ENCODE data around the gene ARRDC3. TPM values are rescaled to one million over a fixed set of nuclear protein-coding genes. Genes with fewer than 3 reads are reported as not detected.

Gene ARRDC3
- total and polyA plus RNA-seq, 10 of the 15 experiments (the other 5 are each of a cell fraction or from before 2014, with no cell fraction given): 2.3 to 14.0 (median 8.6) TPM

GRCh38 chr5:91419571-91420537 is 36.7 kb upstream of the ARRDC3 start (continued):
- TF ChIP-seq REST (IDR thresholded peaks at IDR 0.05; ENCODE audit: low read depth, low read length) (no peak), RAD21 (IDR thresholded peaks at IDR 0.05; ENCODE audit: insufficient read depth, low read depth, low read length) (peak; percentile 76), TCF12 (IDR thresholded peaks at IDR 0.05; ENCODE audit: low read depth, low read length) (no peak), TAF1 (IDR thresholded peaks at IDR 0.05; ENCODE audit: borderline replicate concordance, low read depth, low read length) (no peak), EGR1 (IDR thresholded peaks at IDR 0.05; ENCODE audit: borderline replicate concordance in 1 of 2, low read depth in 2 of 2, low read length in 2 of 2) (no peak), RCOR1 (conservative IDR thresholded peaks at IDR 0.05; ENCODE audit: low read depth, low read length) (no peak), STAT1 (conservative IDR thresholded peaks at IDR 0.05) (no peak), NFIC (IDR thresholded peaks at IDR 0.05; ENCODE audit: low read depth, low read length) (no peak), IRF4 (IDR thresholded peaks at IDR 0.05; ENCODE audit: low read depth, low read length) (no peak), USF1 (IDR thresholded peaks at IDR 0.05; ENCODE audit: borderline replicate concordance, extremely low read length, insufficient read depth, low read depth, low read length) (no peak), ZNF622 (IDR thresholded peaks at IDR 0.05) (no peak), USF2 (IDR thresholded peaks at IDR 0.05; ENCODE audit: borderline replicate concordance, low read depth, low read length) (no peak), CBFB (IDR thresholded peaks at IDR 0.05; ENCODE audit: low read depth) (no peak), HSF1 (IDR thresholded peaks at IDR 0.05; ENCODE audit: low read depth, low read length) (no peak)
